ENCODE results near the gene MIER2. TPM values are rescaled to one million over a fixed set of nuclear protein-coding genes. Genes with fewer than 3 reads are reported as not detected.

MIER2 gene
- total RNA-seq, 1 donor from 2014 or later: 44.5 TPM

DNA sequence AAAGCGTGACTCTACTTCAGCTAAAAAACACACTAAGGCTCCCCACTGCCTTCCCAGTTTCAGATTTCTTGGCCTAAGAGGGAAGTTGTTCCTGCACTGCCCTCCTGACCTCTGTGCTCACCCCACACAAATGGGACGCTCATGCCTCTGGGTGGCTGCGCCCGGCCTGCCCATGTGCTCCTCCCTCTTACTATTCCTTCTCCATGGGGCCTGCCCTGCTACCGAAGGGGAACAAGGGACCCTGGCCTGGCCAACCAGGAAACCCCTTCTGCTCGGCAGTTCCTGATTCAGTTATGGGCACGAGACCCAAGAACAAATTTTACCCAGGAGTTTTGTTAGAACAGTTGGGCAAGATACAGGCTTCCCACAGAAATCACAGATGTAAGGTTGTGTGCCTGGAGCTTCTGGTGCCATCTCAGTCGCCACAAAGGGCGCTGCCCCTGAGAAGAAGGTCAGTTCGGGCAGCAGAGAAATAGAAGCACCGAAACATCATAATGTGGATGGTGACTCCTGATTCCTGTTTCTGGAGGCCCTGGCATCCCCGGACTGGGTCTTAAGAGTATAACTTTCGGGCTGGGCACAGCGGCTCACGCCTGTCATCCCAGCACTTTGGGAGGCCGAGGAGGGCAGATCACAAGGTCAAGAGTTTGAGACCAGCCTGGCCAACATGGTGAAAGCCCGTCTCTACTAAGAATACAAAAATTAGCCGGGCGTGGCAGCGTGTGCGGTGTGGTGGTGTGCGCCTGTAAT, 47.9 kb downstream of the MIER2 start:
- H3K27me3 Mint-ChIP-seq (ENCODE audit: low read depth): peaks cover 18% of the 10 kb centered on the region
- H3K36me3 Mint-ChIP-seq (ENCODE audit: low read depth): no peaks in the 10 kb centered on the region
- DNase-seq (ENCODE audit: low spot score): peak; percentile 54
- no peak overlapping the region for H3K4me3 Mint-ChIP-seq (ENCODE audit: unreplicated experiment)
- H3K4me1 Mint-ChIP-seq (ENCODE audit: low read depth): peaks cover 27% of the 10 kb centered on the region
- TF ChIP-seq, protein P1, sequence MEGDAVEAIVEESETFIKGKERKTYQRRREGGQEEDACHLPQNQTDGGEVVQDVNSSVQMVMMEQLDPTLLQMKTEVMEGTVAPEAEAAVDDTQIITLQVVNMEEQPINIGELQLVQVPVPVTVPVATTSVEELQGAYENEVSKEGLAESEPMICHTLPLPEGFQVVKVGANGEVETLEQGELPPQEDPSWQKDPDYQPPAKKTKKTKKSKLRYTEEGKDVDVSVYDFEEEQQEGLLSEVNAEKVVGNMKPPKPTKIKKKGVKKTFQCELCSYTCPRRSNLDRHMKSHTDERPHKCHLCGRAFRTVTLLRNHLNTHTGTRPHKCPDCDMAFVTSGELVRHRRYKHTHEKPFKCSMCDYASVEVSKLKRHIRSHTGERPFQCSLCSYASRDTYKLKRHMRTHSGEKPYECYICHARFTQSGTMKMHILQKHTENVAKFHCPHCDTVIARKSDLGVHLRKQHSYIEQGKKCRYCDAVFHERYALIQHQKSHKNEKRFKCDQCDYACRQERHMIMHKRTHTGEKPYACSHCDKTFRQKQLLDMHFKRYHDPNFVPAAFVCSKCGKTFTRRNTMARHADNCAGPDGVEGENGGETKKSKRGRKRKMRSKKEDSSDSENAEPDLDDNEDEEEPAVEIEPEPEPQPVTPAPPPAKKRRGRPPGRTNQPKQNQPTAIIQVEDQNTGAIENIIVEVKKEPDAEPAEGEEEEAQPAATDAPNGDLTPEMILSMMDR (IDR thresholded peaks at IDR 0.05): no peak
- H3K9me3 Mint-ChIP-seq (ENCODE audit: low read depth): no peaks in the 10 kb centered on the region
- H3K27ac Mint-ChIP-seq (ENCODE audit: unreplicated experiment): no peak overlapping the region

DNA sequence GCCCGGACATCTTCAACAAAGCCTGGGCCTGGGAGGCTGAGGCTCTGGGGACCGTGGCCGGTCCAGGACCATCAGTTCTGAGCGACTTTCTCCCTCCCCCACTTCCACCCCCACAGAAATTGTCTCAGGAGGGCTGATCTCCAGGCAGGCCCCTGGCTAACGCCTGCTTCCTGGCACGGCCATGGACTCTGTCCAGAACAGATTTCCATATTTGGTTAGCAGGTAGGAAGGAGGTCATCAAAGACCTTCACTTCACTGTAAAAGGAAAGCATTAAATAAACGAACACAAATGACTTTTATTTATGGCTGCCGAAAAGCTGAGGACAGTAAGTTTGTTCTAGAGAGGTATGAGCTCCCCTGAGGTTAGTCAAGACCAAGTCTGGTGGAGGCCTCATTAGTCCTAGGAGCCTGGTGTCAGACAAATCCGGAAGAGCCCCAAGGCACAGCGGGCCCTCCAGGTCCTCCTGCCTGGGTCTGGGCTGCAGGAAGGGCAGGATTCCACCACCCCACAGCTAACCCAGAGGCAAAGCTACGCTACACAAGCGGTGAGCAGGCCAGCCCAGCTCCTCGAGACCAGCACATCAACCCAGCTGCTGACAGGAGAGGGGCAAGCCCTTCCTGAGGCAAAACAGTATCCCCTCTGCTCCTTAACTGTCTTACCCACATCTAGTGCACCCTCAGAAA, 48.8 kb downstream of the MIER2 start:
- peaks cover 27% of the 10 kb centered on the region for H3K4me1 Mint-ChIP-seq (ENCODE audit: low read depth)
- TF ChIP-seq, protein P1 (IDR thresholded peaks at IDR 0.05): no peak
- no peak overlapping the region for H3K27ac Mint-ChIP-seq (ENCODE audit: unreplicated experiment)
- H3K4me3 Mint-ChIP-seq (ENCODE audit: unreplicated experiment): no peak overlapping the region
- H3K27me3 Mint-ChIP-seq (ENCODE audit: low read depth): peaks cover 18% of the 10 kb centered on the region
- no peaks in the 10 kb centered on the region for H3K36me3 Mint-ChIP-seq (ENCODE audit: low read depth)
- no peaks in the 10 kb centered on the region for H3K9me3 Mint-ChIP-seq (ENCODE audit: low read depth)
- peak; percentile 61 for DNase-seq (ENCODE audit: low spot score)

DNA sequence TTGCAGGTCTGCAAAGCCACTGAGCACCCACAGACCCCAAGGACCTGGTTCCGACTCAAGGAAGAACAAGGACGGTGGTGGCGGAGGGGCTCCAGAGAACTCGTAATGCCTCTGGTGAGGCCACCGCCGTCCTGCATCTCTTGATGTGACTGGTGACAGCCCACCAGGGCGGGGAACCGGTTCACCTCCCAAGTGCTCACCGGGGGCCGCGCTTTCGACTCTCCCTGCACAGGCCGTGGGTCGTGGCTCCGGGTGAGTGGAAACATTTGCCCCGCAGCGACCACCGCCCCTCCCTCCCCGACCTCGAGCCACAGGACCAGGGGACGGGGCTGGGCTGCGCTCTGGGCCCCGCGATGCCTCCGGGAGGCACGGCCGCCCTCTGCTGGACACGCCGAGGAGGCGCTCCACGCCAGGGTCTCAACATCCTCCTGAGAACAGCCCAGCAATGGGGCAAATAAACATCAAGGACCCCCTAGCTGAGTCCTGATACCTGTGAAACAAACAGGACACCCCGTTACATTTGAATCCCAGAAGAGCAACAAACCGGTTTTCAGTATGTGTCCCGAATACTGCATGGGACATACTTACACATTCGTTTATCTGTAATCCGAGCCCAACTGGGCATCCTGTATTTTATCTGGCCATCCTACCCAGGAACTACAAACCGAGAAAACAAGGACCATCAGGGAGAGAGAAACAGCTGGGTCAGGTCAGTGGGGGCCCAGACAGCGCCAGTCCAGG, 49.5 kb downstream of the MIER2 start:
- Mint-ChIP-seq H3K4me1 (ENCODE audit: low read depth) (peaks cover 30% of the 10 kb centered on the region), H3K9me3 (ENCODE audit: low read depth) (no peaks in the 10 kb centered on the region), H3K27ac (ENCODE audit: unreplicated experiment) (no peak overlapping the region), H3K4me3 (ENCODE audit: unreplicated experiment) (peak overlapping the region; percentile 9), H3K36me3 (ENCODE audit: low read depth) (no peaks in the 10 kb centered on the region), H3K27me3 (ENCODE audit: low read depth) (peaks cover 18% of the 10 kb centered on the region)
- TF ChIP-seq, protein P1 (IDR thresholded peaks at IDR 0.05): peak; percentile 87
- DNase-seq (ENCODE audit: low spot score): peak; percentile 85

DNA sequence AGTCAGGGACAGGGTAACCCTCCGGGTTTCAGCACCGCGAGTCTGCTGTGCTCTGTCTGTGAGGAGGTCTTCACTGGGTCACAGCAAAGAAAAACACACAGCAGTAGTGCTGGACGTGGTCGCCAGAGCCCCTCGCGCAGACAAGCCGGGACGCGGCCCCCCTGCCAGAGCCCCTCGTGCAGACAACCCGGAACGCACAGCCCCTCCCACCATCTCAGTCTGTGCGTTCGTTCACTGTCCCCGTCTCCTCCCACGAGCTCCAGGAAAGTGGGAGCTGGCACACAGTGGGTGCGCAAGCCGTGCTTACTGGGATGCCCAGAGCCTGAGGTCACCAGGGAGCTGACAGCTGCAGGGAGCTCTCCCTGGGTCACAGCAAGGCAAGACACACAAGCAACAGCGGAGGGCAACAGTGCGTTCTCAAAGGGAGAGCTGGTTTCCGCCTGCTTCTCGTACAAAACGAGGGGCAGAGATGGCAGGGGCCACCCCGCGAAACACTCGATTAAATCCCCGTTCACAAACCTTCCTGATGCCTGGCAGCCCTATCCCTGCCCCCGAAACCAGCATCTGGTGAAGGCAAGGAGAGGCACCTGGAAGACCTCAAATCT, 50.2 kb downstream of the MIER2 start:
- Mint-ChIP-seq H3K27ac (ENCODE audit: unreplicated experiment) (no peak overlapping the region), H3K9me3 (ENCODE audit: low read depth) (no peaks in the 10 kb centered on the region), H3K36me3 (ENCODE audit: low read depth) (no peaks in the 10 kb centered on the region), H3K27me3 (ENCODE audit: low read depth) (peaks cover 18% of the 10 kb centered on the region), H3K4me3 (ENCODE audit: unreplicated experiment) (peak overlapping the region; percentile 9), H3K4me1 (ENCODE audit: low read depth) (peaks cover 32% of the 10 kb centered on the region)
- peak; percentile 83 for DNase-seq (ENCODE audit: low spot score)
- TF ChIP-seq, protein P1 (IDR thresholded peaks at IDR 0.05): no peak

Data from chondrocyte (in vitro differentiated cells).